DMS 273 treated with DMSO at 0.1 percent for 48 hours (cell line): ENCODE measurements around the gene TBL2.
"Not testable (repeated sequence)": the region's sequence is repeated elsewhere in the genome, so short reads cannot be mapped to it uniquely, and the experiment has no call there.

Experiments used
- DNase-seq: peaks from one replicate; lab custom pipeline; 2025; lab: John Stamatoyannopoulos, UW

TBL2 gene

DNA sequence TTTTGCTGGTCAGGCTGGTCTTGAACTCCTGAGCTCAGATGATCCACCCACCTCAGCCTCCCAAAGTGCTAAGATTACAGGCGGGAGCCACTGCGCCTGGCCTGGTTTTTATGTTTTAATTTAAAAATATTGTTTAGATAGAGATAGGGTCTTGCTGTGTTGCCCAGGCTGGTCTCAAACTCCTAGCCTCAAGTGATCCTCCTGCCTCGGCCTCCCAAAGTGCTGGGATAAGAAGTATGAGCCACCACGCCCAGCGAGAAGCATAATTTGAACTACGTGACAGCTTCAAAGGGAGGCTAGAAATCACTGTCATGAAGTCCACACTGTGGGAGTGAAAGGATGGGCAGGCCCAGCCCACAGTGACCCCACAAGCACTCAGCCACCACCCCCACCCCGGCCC is 42.5 kb downstream of the TBL2 start:
- not testable (repeated sequence) for DNase-seq

GRCh38 chr7:73533742-73534141 is 44.6 kb downstream of the TBL2 start:
- DNase-seq: no peak

- DNase-seq: no peak
These were observed 46.2 kb downstream of the TBL2 start for GRCh38 chr7:73532224-73532623.

DNA sequence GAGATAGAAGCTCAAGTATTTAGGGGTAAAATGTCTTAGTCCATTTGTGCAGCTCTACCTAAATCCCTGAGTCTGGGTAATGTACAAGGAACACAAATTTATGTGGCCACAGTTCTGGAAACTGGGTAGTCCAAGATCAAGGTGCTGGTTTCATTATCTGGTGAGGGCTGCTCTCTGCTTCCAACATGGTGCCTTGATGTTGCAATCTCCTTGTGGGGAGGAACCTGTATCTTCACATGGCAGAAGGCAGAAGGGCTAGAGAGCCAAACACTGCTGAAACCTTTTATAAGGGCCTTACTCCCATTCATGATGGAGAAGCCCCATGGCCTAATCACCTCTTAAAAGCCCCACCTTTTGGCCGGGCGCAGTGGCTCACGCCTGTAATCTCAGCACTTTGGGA is 47.6 kb downstream of the TBL2 start:
- DNase-seq: no peak

- no peak for DNase-seq
These were observed 51.2 kb downstream of the TBL2 start for GRCh38 chr7:73526896-73527821.

- not testable (repeated sequence) for DNase-seq
These were observed 52.3 kb downstream of the TBL2 start for GRCh38 chr7:73526158-73526494.

DNA sequence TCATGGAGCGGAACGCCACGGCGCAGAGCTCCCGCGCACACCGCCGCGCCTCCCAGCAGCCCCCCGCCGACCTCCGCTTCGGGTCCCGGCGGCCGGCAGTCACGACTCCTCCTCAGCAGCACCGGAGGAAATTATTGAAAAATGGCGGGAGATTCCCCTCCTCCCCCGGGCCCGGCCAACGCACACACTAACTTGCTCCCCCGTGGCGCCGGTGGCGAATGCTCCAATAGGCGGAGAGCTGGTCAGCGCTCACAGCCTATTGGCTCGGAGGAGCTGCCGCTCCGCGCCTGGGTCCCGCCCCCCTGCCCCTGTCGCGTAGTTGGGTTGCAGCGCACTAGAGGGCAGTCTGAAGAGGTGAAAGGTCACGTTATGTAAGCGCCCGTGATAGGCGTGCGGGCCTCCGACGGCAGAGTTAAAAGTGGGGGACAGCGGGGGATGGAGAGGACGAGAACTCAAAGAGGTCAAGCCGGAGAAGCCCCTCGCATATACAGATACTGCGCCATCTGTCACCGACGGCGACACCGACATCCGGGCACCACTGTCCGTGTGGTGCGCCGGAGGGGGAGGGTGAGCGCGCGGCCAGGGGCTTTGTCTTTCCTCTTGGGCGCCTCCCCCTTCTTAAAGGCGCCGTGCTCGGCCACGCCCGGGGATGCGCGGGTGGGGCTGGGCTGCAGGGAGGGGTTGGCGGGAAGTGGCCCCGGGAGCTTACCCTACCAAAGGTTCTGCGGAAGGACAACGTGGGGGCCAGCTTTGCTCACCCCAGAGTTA is 56.1 kb downstream of the TBL2 start, which contains the start of gene BAZ1B:
TSS of gene BAZ1B (minus strand) at position 189 of the 768 bp plus-strand sequence. CDS start 360 bp downstream, outside the sequence.
- peak; percentile 98 for DNase-seq

DNA sequence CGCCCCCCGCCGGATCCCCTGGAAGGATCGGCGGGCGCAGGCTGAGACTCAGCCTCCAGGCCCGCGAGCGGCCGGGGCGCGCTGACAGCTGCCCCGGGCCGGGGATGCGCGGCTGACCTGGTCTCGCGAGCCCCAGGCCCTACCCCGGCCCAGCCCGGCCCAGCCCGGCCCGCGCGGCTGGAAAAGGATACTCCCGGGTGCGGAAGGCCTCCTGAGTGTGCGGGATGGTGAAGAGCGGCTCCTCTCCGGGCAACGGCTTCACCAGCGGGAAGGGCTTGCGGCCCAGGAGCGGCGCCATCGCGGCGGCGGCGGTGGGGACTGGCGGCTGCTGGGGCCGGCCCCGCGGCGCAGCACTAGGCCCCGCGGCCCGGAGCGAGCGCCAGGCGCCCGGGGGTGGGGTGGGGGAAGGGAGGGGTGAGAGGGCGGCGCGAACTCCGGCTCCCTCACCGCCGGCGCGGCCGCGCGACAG is 56.7 kb downstream of the TBL2 start:
- DNase-seq: no peak

DNA sequence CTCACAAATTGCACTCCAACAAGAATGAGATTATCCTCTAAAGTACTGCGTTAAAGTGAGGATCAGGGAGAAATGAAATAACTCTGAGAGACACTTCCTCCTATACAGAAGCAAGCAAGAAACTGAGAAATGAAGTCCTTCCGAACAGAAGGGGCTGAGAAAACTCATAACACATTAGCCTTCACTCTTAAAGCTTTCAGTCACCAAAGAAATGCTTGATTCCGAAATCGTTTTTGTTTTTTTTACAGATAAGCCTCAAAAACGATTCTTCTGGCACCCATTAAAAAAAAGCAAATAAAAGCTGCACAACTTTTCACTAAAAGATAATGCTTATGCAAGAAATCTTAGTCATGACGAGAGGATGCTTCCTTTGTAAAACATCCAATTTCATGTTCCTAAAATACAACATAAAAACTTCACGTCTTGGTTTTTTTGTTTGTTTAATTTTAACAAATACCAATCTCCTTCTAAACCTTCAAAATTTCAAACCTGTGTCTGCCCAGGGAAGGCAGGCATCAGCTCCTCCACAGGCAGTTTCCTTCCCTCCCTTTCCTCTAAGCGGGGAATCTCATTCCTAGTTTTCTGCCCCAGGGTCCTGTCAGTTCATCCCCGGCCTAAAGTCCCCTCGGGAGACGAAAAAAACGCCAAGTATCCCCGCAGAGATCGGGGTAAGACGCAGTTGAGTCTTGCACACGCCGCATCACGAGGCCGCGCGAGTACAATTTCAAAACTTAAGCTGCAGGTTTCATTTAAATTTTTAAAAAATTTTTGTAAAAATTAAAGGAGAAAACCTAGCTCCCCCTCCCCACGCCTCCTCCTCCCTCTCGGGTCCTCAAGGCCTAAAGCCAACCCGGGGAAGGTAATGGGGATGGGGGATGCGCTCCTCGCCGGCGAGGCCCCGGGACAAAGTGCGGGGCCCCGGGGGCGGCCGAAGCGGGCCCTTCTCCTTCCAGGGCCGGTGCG is 57.4 kb downstream of the TBL2 start:
- DNase-seq: no peak

GRCh38 chr7:73519867-73520672 is 58.3 kb downstream of the TBL2 start:
- DNase-seq: no peak

- no peak for DNase-seq
These were observed 59.9 kb downstream of the TBL2 start for GRCh38 chr7:73518470-73518869.
